Adrenal gland (tissue), 5 donors: Measurements from ENCODE around the gene HMGN3.

Source experiments
- CTCF ChIP-seq, 6 experiments: fragments of 450-650 bp in 4 of 6; fragments of 200-600 bp in 2 of 6; sonication (generic) in 1 of 6; IDR thresholded peaks; 1 replicate in 5 of 6; 2 replicates in 1 of 6; pipeline versions ENCODE4 v1.5.1 to v1.8.0; 2016 to 2021; ENCODE audit warnings: antibody characterized with exemption in 6 of 6, mild to moderate bottlenecking in 2 of 6, moderate library complexity in 1 of 6
- POLR2A ChIP-seq, 2 donors: fragments of 450-650 bp; IDR thresholded peaks; one replicate each; pipeline ENCODE4 v1.6.1; 2017; ENCODE audit warnings: antibody characterized with exemption in 2 of 2, mild to moderate bottlenecking in 2 of 2, moderate library complexity in 1 of 2
- donor health status: DM: no; HTN: no; CAD: no.

- TF ChIP-seq POLR2A (IDR thresholded peaks at IDR 0.05) (no peak), CTCF (IDR thresholded peaks at IDR 0.05) (no peak)
Measured at GRCh38 chr6:79240509-79240908, 6.0 kb upstream of the HMGN3 start.
